ENCODE measurements around the gene CRYBB2.
"Not testable (repeated sequence)": the region's sequence is repeated elsewhere in the genome, so short reads cannot be mapped to it uniquely, and the experiment has no call there.

Gene CRYBB2

GRCh38 chr22:25199731-25200520, 19.5 kb upstream of the CRYBB2 start, which contains the start of gene CRYBB3:
Gene CRYBB3 (plus strand): TSS chr22:25199858. CDS start chr22:25201397, 1,539 bp downstream.
- no peak for DNase-seq

- DNase-seq, result no peak
These were observed 18.5 kb upstream of the CRYBB2 start for GRCh38 chr22:25200967-25201366.

GRCh38 chr22:25201557-25202273, 17.7 kb upstream of the CRYBB2 start:
- DNase-seq, result no peak

- peak; percentile 55 for DNase-seq
These were observed 17.0 kb upstream of the CRYBB2 start for GRCh38 chr22:25202290-25202921.

GRCh38 chr22:25203082-25203481, 16.4 kb upstream of the CRYBB2 start:
- no peak for DNase-seq

- DNase-seq, result not testable (repeated sequence)
These were observed 14.9 kb upstream of the CRYBB2 start for GRCh38 chr22:25204547-25204946.

- no peak for DNase-seq
These were observed 13.6 kb upstream of the CRYBB2 start for GRCh38 chr22:25205847-25206246.

- no peak for DNase-seq
These were observed 12.4 kb upstream of the CRYBB2 start for GRCh38 chr22:25206998-25207397.

- DNase-seq, result no peak
These were observed 11.8 kb upstream of the CRYBB2 start for GRCh38 chr22:25207553-25208157.

GRCh38 chr22:25208328-25208727, 11.1 kb upstream of the CRYBB2 start:
- DNase-seq, result no peak

GRCh38 chr22:25208743-25209505, 10.5 kb upstream of the CRYBB2 start:
- no peak for DNase-seq

GRCh38 chr22:25210793-25211192, 8.6 kb upstream of the CRYBB2 start:
- DNase-seq, result no peak

GRCh38 chr22:25212337-25212736, 7.1 kb upstream of the CRYBB2 start:
- no peak for DNase-seq

- no peak for DNase-seq
These were observed 6.2 kb upstream of the CRYBB2 start for GRCh38 chr22:25213221-25213620.

- DNase-seq, result no peak
These were observed 3.2 kb upstream of the CRYBB2 start for GRCh38 chr22:25216230-25216629.

- DNase-seq, result no peak
These were observed 556 bp downstream of the CRYBB2 start for GRCh38 chr22:25219948-25220442.

- no peak for DNase-seq
These were observed 2.4 kb downstream of the CRYBB2 start for GRCh38 chr22:25221790-25222189.

- no peak for DNase-seq
These were observed 3.9 kb downstream of the CRYBB2 start for GRCh38 chr22:25223269-25223850.

GRCh38 chr22:25228822-25229221, 9.4 kb downstream of the CRYBB2 start:
- no peak for DNase-seq

GRCh38 chr22:25230760-25231159, 11.3 kb downstream of the CRYBB2 start:
- not testable (repeated sequence) for DNase-seq

- no peak for DNase-seq
These were observed 12.9 kb downstream of the CRYBB2 start for GRCh38 chr22:25232301-25232700.

- DNase-seq, result not testable (repeated sequence)
These were observed 14.3 kb downstream of the CRYBB2 start for GRCh38 chr22:25233706-25234105.
